ENCODE results near the gene ZNF609.

- no peak for TF ChIP-seq SUZ12 (IDR thresholded peaks at IDR 0.05; ENCODE audit: extremely low read depth, insufficient read depth, insufficient read length)
- no peak for TF ChIP-seq ZNF274 (IDR thresholded peaks at IDR 0.05; ENCODE audit: low read depth, low read length)
These were observed 193.4 kb downstream of the ZNF609 start for GRCh38 chr15:64653757-64654156.
